K562 (cell line): ENCODE results near the gene GNG7. TPM values are rescaled to one million over a fixed set of nuclear protein-coding genes. Genes with fewer than 3 reads are reported as not detected.

Experiments used
- ARNT ChIP-seq, 2 experiments: fragments of 450-650 bp; IDR thresholded peaks; 2 replicates each; pipeline ENCODE4 v1.6.1; 2016; ENCODE audit warnings: mild to moderate bottlenecking in 1 of 2
- CHAMP1 ChIP-seq: fragments of 450-650 bp; IDR thresholded peaks from 2 replicates; pipeline ENCODE4 v1.6.1; 2016; ENCODE audit warnings: mild to moderate bottlenecking
- MCM3 ChIP-seq: fragments of 450-650 bp; IDR thresholded peaks from 2 replicates; pipeline ENCODE4 v1.6.1; 2016
- PKNOX1 ChIP-seq: fragments of 450-650 bp; IDR thresholded peaks from 2 replicates; pipeline ENCODE4 v1.6.1; 2016
- RBBP5 ChIP-seq: fragments of 200-600 bp; sonication (generic); IDR thresholded peaks from 2 replicates; pipeline ENCODE4 v1.6.1; 2012; ENCODE audit warnings: borderline replicate concordance, mild to moderate bottlenecking, low read length, control low read depth, inconsistent platforms; ENCODE audit not compliant: insufficient read depth, poor library complexity, severe bottlenecking
- REST ChIP-seq, 2 experiments: fragments of 450-650 bp; formaldehyde crosslinking in 1 of 2; IDR thresholded peaks; 2 replicates each; pipeline versions ENCODE4 v1.4.0 to v1.6.1; 2014 to 2020; ENCODE audit warnings: mild to moderate bottlenecking in 2 of 2, borderline replicate concordance in 1 of 2, low read depth in 1 of 2
- RHOXF2B ChIP-seq: fragments of 250-450 bp; sonication (Bioruptor Pico); conservative IDR thresholded peaks from 2 replicates; pipeline ENCODE4 v1.5.1; 2021
- STAT6 ChIP-seq: sonication (generic); formaldehyde crosslinking; IDR thresholded peaks from 2 replicates; pipeline ENCODE4 v1.8.1; 2023; ENCODE audit warnings: mild to moderate bottlenecking, missing genetic modification reagents
- THRB ChIP-seq: fragments of 450-650 bp; formaldehyde crosslinking; conservative IDR thresholded peaks from 2 replicates; pipeline ENCODE4 v1.4.0; 2022; ENCODE audit warnings: mild to moderate bottlenecking, missing genetic modification characterization
- ZKSCAN8 ChIP-seq: fragments of 200-800 bp; sonication (Bioruptor generic); IDR thresholded peaks from 2 replicates; pipeline ENCODE4 v1.6.1; 2016; ENCODE audit warnings: missing genetic modification characterization, missing compliant biosample characterization
- ZNF146 ChIP-seq: IDR thresholded peaks from one replicate; pipeline ENCODE4 v1.6.1; 2018; ENCODE audit warnings: missing compliant biosample characterization; ENCODE audit not compliant: unreplicated experiment
- ZNF707 ChIP-seq: fragments of 250-450 bp; sonication (Bioruptor Pico); conservative IDR thresholded peaks from 2 replicates; pipeline ENCODE4 v1.8.0; 2022; ENCODE audit warnings: inconsistent platforms, mild to moderate bottlenecking, moderate library complexity
- polyA plus RNA-seq, 8 experiments: library from polyadenylated mRNA; depleted of rRNA in 4 of 8; stranded (reverse) in 5 of 8; unstranded in 3 of 8; fragments of >200 nt; fragmentation: Nextera tagmentation in 2 of 8; fragmentation: Illumina TruSeq in 1 of 8; extraction: Ambion mirVana in 2 of 8; extraction: Trizol in 1 of 8; gene quantifications; 2 replicates each; pipeline versions ENCODE4 v1.2.1 to v1.2.3, GENCODE V29; 2011 to 2014; ENCODE audit warnings: inconsistent platforms in 1 of 8, missing spikeins in 1 of 8
- total RNA-seq, 7 experiments: library from RNA; depleted of rRNA in 6 of 7; stranded (reverse); fragments of >200 nt in 6 of 7; fragmentation: Illumina TruSeq in 2 of 7; extraction: Trizol in 2 of 7; gene quantifications; 2 replicates each; pipeline versions ENCODE4 v1.2.1 to v1.2.3, GENCODE V29; 2011 to 2021; ENCODE audit warnings: low replicate concordance in 1 of 7

GNG7 gene
- total and polyA plus RNA-seq, 9 of the 15 experiments (the other 6 are each of a cell fraction or from before 2014, with no cell fraction given): 0.01 to 0.20 (median 0.06) TPM; not detected in 1

GRCh38 chr19:2648528-2648937, 54.0 kb downstream of the GNG7 start (continued):
- TF ChIP-seq RHOXF2B (CRISPR knock-in tag): no peak
- TF ChIP-seq CHAMP1: no peak
- no peak for TF ChIP-seq ZNF146 (CRISPR knock-in tag)
- TF ChIP-seq THRB: no peak
- TF ChIP-seq ZKSCAN8 (CRISPR knock-in tag): no peak
- TF ChIP-seq ZNF707: no peak
- TF ChIP-seq STAT6 (CRISPR knock-in tag): no peak
- TF ChIP-seq PKNOX1: peak; percentile 89
- no peak for TF ChIP-seq ARNT (IDR thresholded peaks at IDR 0.05)
- TF ChIP-seq RBBP5: no peak
- TF ChIP-seq REST (IDR thresholded peaks at IDR 0.05; ENCODE audit: borderline replicate concordance): peak; percentile 88
- TF ChIP-seq REST (CRISPR knock-in tag; IDR thresholded peaks at IDR 0.05; ENCODE audit: low read depth): no peak
- no peak for TF ChIP-seq MCM3
